Ovary (tissue), 3 donors: Measurements from ENCODE around the gene VDAC2.

Experiments used
- CTCF ChIP-seq, 3 donors: fragments of 450-650 bp in 2 of 3; fragments of 200-600 bp in 1 of 3; IDR thresholded peaks; one replicate each; pipeline versions ENCODE4 v1.5.1 to v1.8.0; 2016 to 2022; ENCODE audit warnings: antibody characterized with exemption in 3 of 3, mild to moderate bottlenecking in 1 of 3
- EP300 ChIP-seq: sonication (generic); formaldehyde crosslinking; IDR thresholded peaks from one replicate; pipeline ENCODE4 v1.6.1; 2017; ENCODE audit warnings: antibody characterized with exemption
- donor health status: DM: no; HTN: no; CAD: no.

- no peak for TF ChIP-seq EP300
- TF ChIP-seq CTCF (IDR thresholded peaks at IDR 0.05) = no peak
These were observed 42.3 kb upstream of the VDAC2 start for GRCh38 chr10:75168275-75168674.
